NCI-H187 (cell line): ENCODE measurements around the gene DCAF11.

ENCODE experiments used
- DNase-seq, 2 experiments: peaks; one replicate each; lab custom pipeline; 2025; lab: John Stamatoyannopoulos, UW

DCAF11 gene

GRCh38 chr14:24079491-24080141 lies 35.0 kb upstream of the DCAF11 start:
- no peak for DNase-seq

GRCh38 chr14:24080142-24080530 lies 34.4 kb upstream of the DCAF11 start:
- no peak for DNase-seq

GRCh38 chr14:24080888-24081738 lies 33.5 kb upstream of the DCAF11 start:
- peak; percentile 42 to 48 for DNase-seq

- no peak for DNase-seq
Observed at GRCh38 chr14:24081739-24082211, 32.8 kb upstream of the DCAF11 start.

GRCh38 chr14:24082411-24083080 lies 32.0 kb upstream of the DCAF11 start:
- DNase-seq = no peak

GRCh38 chr14:24083462-24083861 lies 31.1 kb upstream of the DCAF11 start:
- DNase-seq = no peak

- DNase-seq = no peak
Observed at GRCh38 chr14:24084440-24084839, 30.1 kb upstream of the DCAF11 start.

GRCh38 chr14:24085215-24085614 lies 29.4 kb upstream of the DCAF11 start:
- no peak for DNase-seq

- no peak for DNase-seq
Observed at GRCh38 chr14:24086193-24086955, 28.2 kb upstream of the DCAF11 start.

- no peak for DNase-seq
Observed at GRCh38 chr14:24087004-24087403, 27.6 kb upstream of the DCAF11 start.

GRCh38 chr14:24088095-24088494 lies 26.5 kb upstream of the DCAF11 start:
- no peak for DNase-seq

GRCh38 chr14:24089890-24090289 lies 24.7 kb upstream of the DCAF11 start:
- DNase-seq = no peak

GRCh38 chr14:24092110-24092504 lies 22.5 kb upstream of the DCAF11 start:
- no peak for DNase-seq

GRCh38 chr14:24092505-24093206 lies 21.9 kb upstream of the DCAF11 start:
- DNase-seq = no peak

GRCh38 chr14:24093207-24093900 lies 21.2 kb upstream of the DCAF11 start:
- no peak for DNase-seq

- DNase-seq = peak; percentile 77 to 89
Observed at GRCh38 chr14:24093901-24094840, 20.4 kb upstream of the DCAF11 start, which contains the start of gene PCK2. PCK2 (plus strand) TSS chr14:24094311; CDS start chr14:24094406, 95 bp downstream.

GRCh38 chr14:24094841-24095270 lies 19.7 kb upstream of the DCAF11 start:
- no peak for DNase-seq

GRCh38 chr14:24095271-24096068 lies 19.1 kb upstream of the DCAF11 start:
- DNase-seq = no peak
